GM12878 (cell line): ENCODE data around the gene DIABLO. TPM values are rescaled to one million over a fixed set of nuclear protein-coding genes. Genes with fewer than 3 reads are reported as not detected.
A peak's percentile ranks its signal among the peaks of the same experiment; 100 is the strongest.

Experiments
- BHLHE40 ChIP-seq, 2 experiments: fragments of 450-650 bp in 1 of 2; IDR thresholded peaks; 2 replicates each; pipeline ENCODE4 v1.6.1; 2011 to 2017; ENCODE audit warnings: low read depth in 2 of 2, borderline replicate concordance in 1 of 2, improper control_type of control experiment in 1 of 2, low read length in 1 of 2, mild to moderate bottlenecking in 1 of 2
- FOXK2 ChIP-seq: fragments of 450-650 bp; IDR thresholded peaks from 2 replicates; pipeline ENCODE4 v1.6.1; 2017; ENCODE audit warnings: mild to moderate bottlenecking, moderate library complexity
- HDAC2 ChIP-seq: fragments of 200-600 bp; sonication (generic); IDR thresholded peaks from 2 replicates; pipeline ENCODE4 v1.6.1; 2017
- IRF4 ChIP-seq: IDR thresholded peaks from 2 replicates; pipeline ENCODE4 v1.6.1; 2011; ENCODE audit warnings: low read depth, low read length
- NBN ChIP-seq: fragments of 450-650 bp; IDR thresholded peaks from 2 replicates; pipeline ENCODE4 v1.6.1; 2016
- NFXL1 ChIP-seq: fragments of 450-650 bp; IDR thresholded peaks from 2 replicates; pipeline ENCODE4 v1.6.1; 2017; ENCODE audit warnings: antibody characterized with exemption, mild to moderate bottlenecking, borderline replicate concordance
- NFYB ChIP-seq: IDR thresholded peaks from 2 replicates; pipeline ENCODE4 v1.6.1; 2011; ENCODE audit warnings: low read depth, mild to moderate bottlenecking, low read length, improper control_type of control experiment, moderate library complexity; ENCODE audit not compliant: insufficient read depth
- NR2C1 ChIP-seq: fragments of 450-650 bp; IDR thresholded peaks from 2 replicates; pipeline ENCODE4 v1.6.1; 2017; ENCODE audit warnings: antibody characterized with exemption, mild to moderate bottlenecking, moderate library complexity
- RUNX3 ChIP-seq: IDR thresholded peaks from 2 replicates; pipeline ENCODE4 v1.6.1; 2012; ENCODE audit warnings: low read length, inconsistent platforms
- SIX5 ChIP-seq: IDR thresholded peaks from 2 replicates; pipeline ENCODE4 v1.6.1; 2011; ENCODE audit warnings: mild to moderate bottlenecking, low read depth, low read length, moderate library complexity; ENCODE audit not compliant: severe bottlenecking
- polyA plus RNA-seq, 11 experiments: library from polyadenylated mRNA; depleted of rRNA in 4 of 11; unstranded in 6 of 11; stranded (reverse) in 5 of 11; fragments of >200 nt; fragmentation: Nextera tagmentation in 4 of 11; fragmentation: Illumina TruSeq in 1 of 11; extraction: Ambion mirVana in 4 of 11; extraction: Trizol in 1 of 11; gene quantifications; 1 replicate in 1 of 11; 2 replicates in 10 of 11; pipeline versions ENCODE4 v1.2.1 to v1.2.3, GENCODE V29; 2011 to 2016; ENCODE audit warnings: inconsistent platforms in 2 of 11, missing spikeins in 2 of 11, low read depth in 1 of 11
- total RNA-seq, 4 experiments: library from RNA; depleted of rRNA in 3 of 4; stranded (reverse); fragments of >200 nt in 3 of 4; fragmentation: Illumina TruSeq in 1 of 4; extraction: Trizol in 1 of 4; gene quantifications; 2 replicates each; pipeline versions ENCODE4 v1.2.1 to v1.2.3, GENCODE V29; 2013 to 2021
- TF ChIP-seq, protein P1 (sequence below): fragments of 450-650 bp; formaldehyde crosslinking; IDR thresholded peaks from 2 replicates; pipeline ENCODE4 v1.4.0; 2020; ENCODE audit warnings: mild to moderate bottlenecking, moderate library complexity
- TF ChIP-seq, protein P2 (sequence below): IDR thresholded peaks from 2 replicates; pipeline ENCODE4 v1.6.1; 2012; ENCODE audit warnings: low read length, inconsistent platforms
- TF ChIP-seq, protein P3 (sequence below): IDR thresholded peaks from 2 replicates; pipeline ENCODE4 v1.6.1; 2011; ENCODE audit warnings: low read depth, mild to moderate bottlenecking, low read length, moderate library complexity, borderline replicate concordance; ENCODE audit errors: extremely low read depth

DIABLO gene
- total and polyA plus RNA-seq, 10 of the 15 experiments (the other 5 are each of a cell fraction or from before 2014, with no cell fraction given): 18.3 to 69.9 (median 46.2) TPM

DNA sequence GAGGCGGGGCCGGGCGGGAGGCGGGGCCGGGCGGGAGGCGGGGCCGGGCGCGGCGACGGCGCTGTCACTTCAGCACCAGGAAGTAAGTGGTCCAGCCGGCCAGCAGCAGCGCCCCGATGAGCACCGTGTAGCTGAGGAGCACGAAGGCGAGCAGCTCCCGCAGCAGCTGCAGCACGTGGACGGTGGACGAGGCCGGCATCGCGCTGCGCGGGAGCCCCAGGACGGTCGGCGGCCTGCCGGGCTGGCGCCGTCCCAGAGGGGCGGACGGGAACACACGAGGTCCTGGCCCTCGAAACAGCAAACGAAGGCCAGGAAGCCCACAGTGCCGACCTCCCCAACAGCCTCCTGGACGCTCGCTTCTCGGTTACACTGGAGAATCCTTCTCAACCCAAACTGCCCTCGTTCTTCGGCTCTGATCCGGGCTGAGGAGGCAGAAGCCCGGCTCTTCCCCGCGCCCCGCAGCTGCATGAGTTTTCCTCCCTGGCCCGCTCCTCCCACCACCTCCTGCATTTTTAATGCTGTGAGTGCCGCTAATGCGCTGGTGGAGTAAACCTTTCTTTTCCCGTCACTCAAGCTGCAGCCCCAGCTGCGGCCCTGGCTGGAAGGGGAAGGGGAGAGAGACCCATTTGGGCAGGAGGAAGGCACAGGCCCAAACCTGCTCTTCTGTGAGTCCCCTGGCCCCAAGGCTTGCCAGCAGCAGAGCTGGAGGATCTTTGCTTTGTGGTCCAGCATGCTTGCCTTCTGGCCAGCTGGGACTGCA lies 694 bp upstream of the DIABLO start (continued):
- TF ChIP-seq, protein P1, sequence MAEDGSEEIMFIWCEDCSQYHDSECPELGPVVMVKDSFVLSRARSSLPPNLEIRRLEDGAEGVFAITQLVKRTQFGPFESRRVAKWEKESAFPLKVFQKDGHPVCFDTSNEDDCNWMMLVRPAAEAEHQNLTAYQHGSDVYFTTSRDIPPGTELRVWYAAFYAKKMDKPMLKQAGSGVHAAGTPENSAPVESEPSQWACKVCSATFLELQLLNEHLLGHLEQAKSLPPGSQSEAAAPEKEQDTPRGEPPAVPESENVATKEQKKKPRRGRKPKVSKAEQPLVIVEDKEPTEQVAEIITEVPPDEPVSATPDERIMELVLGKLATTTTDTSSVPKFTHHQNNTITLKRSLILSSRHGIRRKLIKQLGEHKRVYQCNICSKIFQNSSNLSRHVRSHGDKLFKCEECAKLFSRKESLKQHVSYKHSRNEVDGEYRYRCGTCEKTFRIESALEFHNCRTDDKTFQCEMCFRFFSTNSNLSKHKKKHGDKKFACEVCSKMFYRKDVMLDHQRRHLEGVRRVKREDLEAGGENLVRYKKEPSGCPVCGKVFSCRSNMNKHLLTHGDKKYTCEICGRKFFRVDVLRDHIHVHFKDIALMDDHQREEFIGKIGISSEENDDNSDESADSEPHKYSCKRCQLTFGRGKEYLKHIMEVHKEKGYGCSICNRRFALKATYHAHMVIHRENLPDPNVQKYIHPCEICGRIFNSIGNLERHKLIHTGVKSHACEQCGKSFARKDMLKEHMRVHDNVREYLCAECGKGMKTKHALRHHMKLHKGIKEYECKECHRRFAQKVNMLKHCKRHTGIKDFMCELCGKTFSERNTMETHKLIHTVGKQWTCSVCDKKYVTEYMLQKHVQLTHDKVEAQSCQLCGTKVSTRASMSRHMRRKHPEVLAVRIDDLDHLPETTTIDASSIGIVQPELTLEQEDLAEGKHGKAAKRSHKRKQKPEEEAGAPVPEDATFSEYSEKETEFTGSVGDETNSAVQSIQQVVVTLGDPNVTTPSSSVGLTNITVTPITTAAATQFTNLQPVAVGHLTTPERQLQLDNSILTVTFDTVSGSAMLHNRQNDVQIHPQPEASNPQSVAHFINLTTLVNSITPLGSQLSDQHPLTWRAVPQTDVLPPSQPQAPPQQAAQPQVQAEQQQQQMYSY (CRISPR knock-in tag): no peak
- TF ChIP-seq HDAC2 (no peak), SIX5 (no peak), RUNX3 (no peak), IRF4 (no peak), NBN (no peak), NR2C1 (no peak), BHLHE40 (IDR thresholded peaks at IDR 0.05; ENCODE audit: borderline replicate concordance in 1 of 2, low read depth in 2 of 2, low read length in 1 of 2) (peak in 1 of 2 experiments; percentile 75; a peak in 2 of 4 replicates), NFXL1 (peak; percentile 72; the same call in 1 of the 2 replicates), NFYB (no peak), FOXK2 (no peak)
- TF ChIP-seq, protein P2, sequence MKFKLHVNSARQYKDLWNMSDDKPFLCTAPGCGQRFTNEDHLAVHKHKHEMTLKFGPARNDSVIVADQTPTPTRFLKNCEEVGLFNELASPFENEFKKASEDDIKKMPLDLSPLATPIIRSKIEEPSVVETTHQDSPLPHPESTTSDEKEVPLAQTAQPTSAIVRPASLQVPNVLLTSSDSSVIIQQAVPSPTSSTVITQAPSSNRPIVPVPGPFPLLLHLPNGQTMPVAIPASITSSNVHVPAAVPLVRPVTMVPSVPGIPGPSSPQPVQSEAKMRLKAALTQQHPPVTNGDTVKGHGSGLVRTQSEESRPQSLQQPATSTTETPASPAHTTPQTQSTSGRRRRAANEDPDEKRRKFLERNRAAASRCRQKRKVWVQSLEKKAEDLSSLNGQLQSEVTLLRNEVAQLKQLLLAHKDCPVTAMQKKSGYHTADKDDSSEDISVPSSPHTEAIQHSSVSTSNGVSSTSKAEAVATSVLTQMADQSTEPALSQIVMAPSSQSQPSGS: no peak
- TF ChIP-seq, protein P3, sequence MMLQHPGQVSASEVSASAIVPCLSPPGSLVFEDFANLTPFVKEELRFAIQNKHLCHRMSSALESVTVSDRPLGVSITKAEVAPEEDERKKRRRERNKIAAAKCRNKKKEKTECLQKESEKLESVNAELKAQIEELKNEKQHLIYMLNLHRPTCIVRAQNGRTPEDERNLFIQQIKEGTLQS: no peak
- TF ChIP-seq, all 136 proteins: peak for 12
